Measurements from ENCODE around the gene EQTN. TPM values are rescaled to one million over a fixed set of nuclear protein-coding genes. Genes with fewer than 3 reads are reported as not detected.

EQTN gene
- total RNA-seq, 1 donor from 2014 or later = not detected

- Histone ChIP-seq H3K4me1 (peaks cover 40% of the 10 kb centered on the region), H3K9me3 (no peaks in the 10 kb centered on the region), H3K27me3 (no peaks in the 10 kb centered on the region), H3K36me3 (no peaks in the 10 kb centered on the region), H3K4me3 (no peak overlapping the region), H3K27ac (peak overlapping the region; percentile 82)
- intact Hi-C loops (cut with DNase I) = loop anchor here (5.0 kb wide), 1 partner anchor 213 kb away; no protein-coding TSS in a partner anchor
- ATAC-seq = peak; percentile 57
- no peak for DNase-seq
- no peak for TF ChIP-seq CTCF (IDR thresholded peaks at IDR 0.05)
These were observed 42.8 kb upstream of the EQTN start for GRCh38 chr9:27339661-27340284.

GRCh38 chr9:27338527-27338903 is 41.6 kb upstream of the EQTN start:
- DNase-seq = no peak
- ATAC-seq = no peak

GRCh38 chr9:27337833-27338526 is 41.0 kb upstream of the EQTN start:
- Histone ChIP-seq H3K27me3 (no peaks in the 10 kb centered on the region), H3K36me3 (no peaks in the 10 kb centered on the region), H3K4me1 (peaks cover 43% of the 10 kb centered on the region), H3K27ac (peak overlapping the region; percentile 82), H3K4me3 (no peak overlapping the region), H3K9me3 (no peaks in the 10 kb centered on the region)
- ATAC-seq (peak; percentile 73), DNase-seq (peak; percentile 71)
- intact Hi-C loops (cut with DNase I) = loop anchor here (5.0 kb wide), 1 partner anchor 214 kb away; no protein-coding TSS in a partner anchor
- no peak for TF ChIP-seq CTCF (IDR thresholded peaks at IDR 0.05)

More at GRCh38 chr9:27338527-27338903, 41.6 kb upstream of the EQTN start:
- H3K9me3 ChIP-seq = no peaks in the 10 kb centered on the region
- intact Hi-C loops (cut with DNase I) = loop anchor here (5.0 kb wide), 1 partner anchor 214 kb away; no protein-coding TSS in a partner anchor
- no peak for TF ChIP-seq CTCF (IDR thresholded peaks at IDR 0.05)
- no peaks in the 10 kb centered on the region for H3K27me3 ChIP-seq
- no peaks in the 10 kb centered on the region for H3K36me3 ChIP-seq
- H3K27ac ChIP-seq = peak overlapping the region; percentile 82
- H3K4me1 ChIP-seq = peaks cover 40% of the 10 kb centered on the region
- H3K4me3 ChIP-seq = no peak overlapping the region

GRCh38 chr9:27337236-27337635 is 40.3 kb upstream of the EQTN start:
- ATAC-seq (no peak), DNase-seq (no peak)
- Histone ChIP-seq H3K4me3 (no peak overlapping the region), H3K27me3 (no peaks in the 10 kb centered on the region), H3K36me3 (no peaks in the 10 kb centered on the region), H3K9me3 (no peaks in the 10 kb centered on the region), H3K4me1 (peaks cover 43% of the 10 kb centered on the region), H3K27ac (peak overlapping the region; percentile 82)
- intact Hi-C loops (cut with DNase I) = loop anchor here (5.0 kb wide), 1 partner anchor 215 kb away; no protein-coding TSS in a partner anchor
- no peak for TF ChIP-seq CTCF (IDR thresholded peaks at IDR 0.05)

GRCh38 chr9:27336829-27337228 is 39.9 kb upstream of the EQTN start:
- no peak for DNase-seq

More at GRCh38 chr9:27336829-27337228, 39.9 kb upstream of the EQTN start:
- Histone ChIP-seq H3K4me1 (peaks cover 40% of the 10 kb centered on the region), H3K9me3 (no peaks in the 10 kb centered on the region), H3K36me3 (no peaks in the 10 kb centered on the region), H3K4me3 (no peak overlapping the region), H3K27me3 (no peaks in the 10 kb centered on the region), H3K27ac (peak overlapping the region; percentile 82)
- TF ChIP-seq CTCF (IDR thresholded peaks at IDR 0.05) = no peak
- ATAC-seq = no peak
- intact Hi-C loops (cut with DNase I) = loop anchor here (5.0 kb wide), 1 partner anchor 215 kb away; no protein-coding TSS in a partner anchor
